A673 (cell line): ENCODE data around the gene ANKDD1B. TPM values are rescaled to one million over a fixed set of nuclear protein-coding genes. Genes with fewer than 3 reads are reported as not detected.

ENCODE experiments used
- BruUV-seq: library from RNA; stranded (reverse); fragments of 400-500 nt; replicated peaks from 2 replicates; lab custom pipeline; 2021; lab: Mats Ljungman, UMichigan
- CTCF ChIA-PET: fragments of 300-600 bp; sonication (Branson Sonifier 250); formaldehyde crosslinking; loops from one replicate; lab custom pipeline; 2022; ENCODE audit warnings: antibody characterized with exemption; lab: Charles Lee
- POLR2A ChIA-PET: fragments of 300-600 bp; sonication (Branson Sonifier 250); formaldehyde crosslinking; loops from one replicate; lab custom pipeline; 2022; ENCODE audit warnings: antibody characterized with exemption; ENCODE audit not compliant: low non-redundant PET; lab: Charles Lee
- DNase-seq: peaks from one replicate; pipeline ENCODE4 v3.0.0-alpha.2; 2015; ENCODE audit warnings: low spot score
- H3K27ac ChIP-seq: fragments of 200-600 bp; sonication (generic); 2 replicates; pipeline ENCODE4 v1.5.1; 2016; ENCODE audit warnings: mixed run types, low read depth, mild to moderate bottlenecking, mixed read lengths, antibody characterized with exemption, low read length; ENCODE audit not compliant: poor library complexity, severe bottlenecking
- H3K27me3 ChIP-seq: fragments of 200-600 bp; sonication (generic); replicated peaks from 2 replicates; pipeline ENCODE4 v1.6.1; 2017; ENCODE audit warnings: mixed run types, low read depth, mild to moderate bottlenecking, mixed read lengths, antibody characterized with exemption, low read length; ENCODE audit not compliant: insufficient read depth, poor library complexity
- H3K36me3 ChIP-seq: fragments of 200-600 bp; sonication (generic); 2 replicates; pipeline ENCODE4 v1.6.1; 2016; ENCODE audit warnings: mixed run types, mild to moderate bottlenecking, mixed read lengths, antibody characterized with exemption, low read length; ENCODE audit not compliant: insufficient read depth, poor library complexity, severe bottlenecking
- H3K4me1 ChIP-seq: fragments of 200-600 bp; sonication (generic); 2 replicates; pipeline ENCODE4 v1.6.1; 2017; ENCODE audit warnings: mixed run types, mild to moderate bottlenecking, mixed read lengths, antibody characterized with exemption, low read length; ENCODE audit not compliant: insufficient read depth, poor library complexity, severe bottlenecking
- H3K4me3 ChIP-seq: fragments of 200-600 bp; sonication (generic); 2 replicates; pipeline ENCODE4 v1.5.1; 2016; ENCODE audit warnings: low read depth, mixed run types, mild to moderate bottlenecking, mixed read lengths, low read length; ENCODE audit not compliant: poor library complexity, severe bottlenecking
- H3K9me3 ChIP-seq: fragments of 200-600 bp; sonication (generic); 2 replicates; pipeline ENCODE4 v1.6.1; 2016; ENCODE audit warnings: mixed run types, low read depth, mild to moderate bottlenecking, mixed read lengths, antibody characterized with exemption, low read length; ENCODE audit not compliant: poor library complexity, severe bottlenecking
- EZH2 ChIP-seq: fragments of 200-600 bp; sonication (generic); IDR thresholded peaks from 2 replicates; pipeline ENCODE4 v1.6.1; 2017; ENCODE audit warnings: borderline replicate concordance, low read depth, mild to moderate bottlenecking, mixed read lengths, antibody characterized with exemption, low read length; ENCODE audit not compliant: poor library complexity, severe bottlenecking
- intact Hi-C: fragments of 100-400 bp; cut with micrococcal nuclease; formaldehyde crosslinking; loops from one replicate; pipeline ENCODE4 v1.10.0; 2022; ENCODE audit not compliant: unreplicated experiment
- total RNA-seq: library from RNA; stranded (reverse); gene quantifications from 2 replicates; pipeline ENCODE4 v1.2.3, GENCODE V29; 2021
- TF ChIP-seq, protein P1 (sequence below): fragments of 300-800, 200-600 bp; sonication (generic); conservative IDR thresholded peaks from 2 replicates; pipeline ENCODE4 v1.5.1; 2017; ENCODE audit warnings: low read depth, mild to moderate bottlenecking, antibody characterized with exemption, low read length, moderate library complexity, mixed read lengths

The ANKDD1B gene
- total RNA-seq, 1 experiment from 2014 or later = not detected

DNA sequence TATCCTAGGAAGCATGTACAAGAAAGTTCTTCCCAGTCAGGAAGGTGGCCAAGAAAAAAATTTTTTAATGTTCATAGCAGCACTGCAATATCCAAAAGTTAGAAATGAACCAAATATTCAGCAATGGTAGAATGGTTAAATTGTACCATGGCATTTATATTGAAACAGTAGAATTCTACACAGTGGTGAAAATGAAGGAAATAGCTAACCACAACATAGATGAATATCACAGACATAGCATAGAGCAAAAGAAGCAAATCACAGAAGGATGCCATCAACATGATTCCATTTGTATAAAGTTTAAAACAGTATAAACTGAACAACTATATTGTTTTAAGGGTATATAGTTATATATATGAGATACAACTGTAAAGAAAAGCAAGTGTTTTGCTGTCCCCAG, 10.7 kb upstream of the ANKDD1B start:
- ChIA-PET CTCF (no interaction called here), POLR2A (interaction anchor here (0.5 kb wide), 1 partner anchor 1802 kb away, joined by 5 read pairs; no protein-coding TSS in a partner anchor)
- H3K4me1 ChIP-seq = no peaks in the 10 kb centered on the region
- no peak for TF ChIP-seq EZH2
- TF ChIP-seq, protein P1, sequence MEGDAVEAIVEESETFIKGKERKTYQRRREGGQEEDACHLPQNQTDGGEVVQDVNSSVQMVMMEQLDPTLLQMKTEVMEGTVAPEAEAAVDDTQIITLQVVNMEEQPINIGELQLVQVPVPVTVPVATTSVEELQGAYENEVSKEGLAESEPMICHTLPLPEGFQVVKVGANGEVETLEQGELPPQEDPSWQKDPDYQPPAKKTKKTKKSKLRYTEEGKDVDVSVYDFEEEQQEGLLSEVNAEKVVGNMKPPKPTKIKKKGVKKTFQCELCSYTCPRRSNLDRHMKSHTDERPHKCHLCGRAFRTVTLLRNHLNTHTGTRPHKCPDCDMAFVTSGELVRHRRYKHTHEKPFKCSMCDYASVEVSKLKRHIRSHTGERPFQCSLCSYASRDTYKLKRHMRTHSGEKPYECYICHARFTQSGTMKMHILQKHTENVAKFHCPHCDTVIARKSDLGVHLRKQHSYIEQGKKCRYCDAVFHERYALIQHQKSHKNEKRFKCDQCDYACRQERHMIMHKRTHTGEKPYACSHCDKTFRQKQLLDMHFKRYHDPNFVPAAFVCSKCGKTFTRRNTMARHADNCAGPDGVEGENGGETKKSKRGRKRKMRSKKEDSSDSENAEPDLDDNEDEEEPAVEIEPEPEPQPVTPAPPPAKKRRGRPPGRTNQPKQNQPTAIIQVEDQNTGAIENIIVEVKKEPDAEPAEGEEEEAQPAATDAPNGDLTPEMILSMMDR = no peak
- no peaks in the 10 kb centered on the region for H3K36me3 ChIP-seq
- H3K9me3 ChIP-seq = no peaks in the 10 kb centered on the region
- no peak overlapping the region for H3K27ac ChIP-seq
- intact Hi-C loops = no loop called here
- no peak for DNase-seq
- no peak overlapping the region for H3K4me3 ChIP-seq
- no peaks in the 10 kb centered on the region for H3K27me3 ChIP-seq
- BruUV-seq = no TSS peak

- H3K4me3 ChIP-seq = no peak overlapping the region
- no peak overlapping the region for H3K27ac ChIP-seq
- no peak for TF ChIP-seq EZH2
- TF ChIP-seq, protein P1 = no peak
- H3K4me1 ChIP-seq = no peaks in the 10 kb centered on the region
- DNase-seq = no peak
- ChIA-PET POLR2A (no interaction called here), CTCF (no interaction called here)
- intact Hi-C loops = no loop called here
- no peaks in the 10 kb centered on the region for H3K36me3 ChIP-seq
- no TSS peak for BruUV-seq
- H3K27me3 ChIP-seq = no peaks in the 10 kb centered on the region
- no peaks in the 10 kb centered on the region for H3K9me3 ChIP-seq
Measured at GRCh38 chr5:75601567-75601966, 9.7 kb upstream of the ANKDD1B start.

GRCh38 chr5:75601996-75602395, 9.3 kb upstream of the ANKDD1B start:
- no peak overlapping the region for H3K4me3 ChIP-seq
- TF ChIP-seq, protein P1 = no peak
- no peak for TF ChIP-seq EZH2
- intact Hi-C loops = no loop called here
- H3K4me1 ChIP-seq = no peaks in the 10 kb centered on the region
- DNase-seq = no peak
- no peaks in the 10 kb centered on the region for H3K27me3 ChIP-seq
- H3K27ac ChIP-seq = no peak overlapping the region
- H3K9me3 ChIP-seq = no peaks in the 10 kb centered on the region
- no peaks in the 10 kb centered on the region for H3K36me3 ChIP-seq
- ChIA-PET CTCF (no interaction called here), POLR2A (no interaction called here)
- no TSS peak for BruUV-seq
